ENCODE results near the gene PAK3. TPM values are rescaled to one million over a fixed set of nuclear protein-coding genes. Genes with fewer than 3 reads are reported as not detected.

The PAK3 gene
- total RNA-seq, 1 experiment from 2014 or later = 7.5 TPM

DNA sequence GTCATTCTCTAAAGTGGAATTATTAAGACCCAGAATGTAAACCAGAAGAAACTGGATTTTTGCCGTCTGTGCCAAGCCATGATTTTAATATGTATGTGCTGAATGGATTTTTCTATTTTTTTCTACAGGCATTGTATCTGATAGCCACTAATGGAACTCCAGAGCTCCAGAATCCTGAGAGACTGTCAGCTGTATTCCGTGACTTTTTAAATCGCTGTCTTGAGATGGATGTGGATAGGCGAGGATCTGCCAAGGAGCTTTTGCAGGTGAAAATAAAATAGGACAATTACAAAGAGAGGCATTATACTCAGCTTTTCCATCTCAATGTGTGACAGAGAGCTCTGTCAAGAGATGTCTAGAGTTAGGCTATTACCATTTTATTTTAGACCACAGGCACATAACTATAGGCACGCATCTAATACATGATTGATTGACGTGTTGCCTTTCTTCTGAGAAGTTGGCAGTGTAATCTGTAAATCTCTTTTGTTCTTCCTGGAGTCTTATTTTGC, 120.4 kb downstream of the PAK3 start:
- Histone ChIP-seq H3K9me3 (ENCODE audit: control insufficient read depth, low read depth, low read length) (no peaks in the 10 kb centered on the region), H3K4me1 (ENCODE audit: insufficient read depth, low read length) (no peaks in the 10 kb centered on the region)
- WGBS (ENCODE audit: extremely low coverage, insufficient read length, low lambda C conversion rate) = no CpG with 5 or more reads among the region's 6 CpGs

More for the DNA sequence above, 120.4 kb downstream of the PAK3 start:
- H2AFZ ChIP-seq (ENCODE audit: low read length) = no peak overlapping the region
- H4K5ac ChIP-seq (ENCODE audit: insufficient read length, low read depth, low read length) = no peak overlapping the region
- H4K20me1 ChIP-seq (ENCODE audit: control insufficient read depth, insufficient read depth, insufficient read length) = no peaks in the 10 kb centered on the region
- H3K23me2 ChIP-seq (ENCODE audit: insufficient read length, low read depth, low read length, poor library complexity, severe bottlenecking) = no peaks in the 10 kb centered on the region
- no peak overlapping the region for H3K23ac ChIP-seq (ENCODE audit: insufficient read length, low read depth, low read length)
- H2BK5ac ChIP-seq (ENCODE audit: insufficient read length, low read length) = no peak overlapping the region
- no peak overlapping the region for H2AK5ac ChIP-seq (ENCODE audit: insufficient read length, low read length)
- no peak overlapping the region for H3K4ac ChIP-seq (ENCODE audit: low read depth, low read length)
- no peak overlapping the region for H3K56ac ChIP-seq (ENCODE audit: insufficient read length, low read depth, low read length)
- Mint-ChIP-seq H3K4me3 (no peak overlapping the region), H3K27me3 (ENCODE audit: low read depth) (no peaks in the 10 kb centered on the region), H3K36me3 (ENCODE audit: insufficient read depth in 1 of 3, low read depth in 3 of 3) (no peaks in the 10 kb centered on the region), H3K27ac (no peak overlapping the region), H3K9me3 (no peaks in the 10 kb centered on the region), H3K4me1 (peaks cover 0 to 19% of the 10 kb centered on the region in 2 experiments; a peak in 3 of 4 replicates)
- no peaks in the 10 kb centered on the region for H3K79me1 ChIP-seq (ENCODE audit: insufficient read depth, low read depth, low read length, poor library complexity, severe bottlenecking)
- TF ChIP-seq, protein P1, sequence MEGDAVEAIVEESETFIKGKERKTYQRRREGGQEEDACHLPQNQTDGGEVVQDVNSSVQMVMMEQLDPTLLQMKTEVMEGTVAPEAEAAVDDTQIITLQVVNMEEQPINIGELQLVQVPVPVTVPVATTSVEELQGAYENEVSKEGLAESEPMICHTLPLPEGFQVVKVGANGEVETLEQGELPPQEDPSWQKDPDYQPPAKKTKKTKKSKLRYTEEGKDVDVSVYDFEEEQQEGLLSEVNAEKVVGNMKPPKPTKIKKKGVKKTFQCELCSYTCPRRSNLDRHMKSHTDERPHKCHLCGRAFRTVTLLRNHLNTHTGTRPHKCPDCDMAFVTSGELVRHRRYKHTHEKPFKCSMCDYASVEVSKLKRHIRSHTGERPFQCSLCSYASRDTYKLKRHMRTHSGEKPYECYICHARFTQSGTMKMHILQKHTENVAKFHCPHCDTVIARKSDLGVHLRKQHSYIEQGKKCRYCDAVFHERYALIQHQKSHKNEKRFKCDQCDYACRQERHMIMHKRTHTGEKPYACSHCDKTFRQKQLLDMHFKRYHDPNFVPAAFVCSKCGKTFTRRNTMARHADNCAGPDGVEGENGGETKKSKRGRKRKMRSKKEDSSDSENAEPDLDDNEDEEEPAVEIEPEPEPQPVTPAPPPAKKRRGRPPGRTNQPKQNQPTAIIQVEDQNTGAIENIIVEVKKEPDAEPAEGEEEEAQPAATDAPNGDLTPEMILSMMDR (conservative IDR thresholded peaks at IDR 0.05) = no peak
- H2BK20ac ChIP-seq (ENCODE audit: low read depth, low read length, poor library complexity, severe bottlenecking) = no peak overlapping the region
- H4K8ac ChIP-seq (replicated peaks; ENCODE audit: insufficient read length, low read depth, low read length) = no peak overlapping the region
- no peak overlapping the region for H4K91ac ChIP-seq (ENCODE audit: insufficient read length, low read depth, low read length)
- H3K27ac ChIP-seq (ENCODE audit: insufficient read length, low read depth, low read length) = no peak overlapping the region
- H2BK120ac ChIP-seq (ENCODE audit: low read depth, low read length, poor library complexity, severe bottlenecking) = no peak overlapping the region
- H3K14ac ChIP-seq (ENCODE audit: insufficient read depth, low read length) = no peak overlapping the region
- H3K18ac ChIP-seq (ENCODE audit: insufficient read length, low read depth, low read length) = no peak overlapping the region
- H3K79me2 ChIP-seq (ENCODE audit: insufficient read depth, low read length) = no peaks in the 10 kb centered on the region
- H3K4me2 ChIP-seq (ENCODE audit: insufficient read depth, insufficient read length, low read length) = no peak overlapping the region
- no peak overlapping the region for H3T11ph ChIP-seq (ENCODE audit: low read length)
- H2BK12ac ChIP-seq (ENCODE audit: insufficient read length, low read depth, low read length) = no peak overlapping the region
- no peak overlapping the region for H2BK15ac ChIP-seq (ENCODE audit: low read depth, low read length)
- H3K9ac ChIP-seq (ENCODE audit: extremely low read depth, insufficient read length, low read length) = no peak overlapping the region
- H3K27me3 ChIP-seq (ENCODE audit: insufficient read depth, low read length) = no peaks in the 10 kb centered on the region
- no peak for DNase-seq
